Body of pancreas (tissue), 4 donors: ENCODE measurements around the gene CDKL4.

Experiments used
- CTCF ChIP-seq, 7 experiments: fragments of 450-650 bp in 4 of 7; fragments of 200-600 bp in 3 of 7; sonication (generic) in 3 of 7; IDR thresholded peaks; one replicate each; pipeline ENCODE4 v1.5.1; 2016 to 2019; ENCODE audit warnings: antibody characterized with exemption in 7 of 7
- POLR2A ChIP-seq, 3 donors: fragments of 450-650 bp; IDR thresholded peaks; one replicate each; pipeline ENCODE4 v1.6.1; 2016; ENCODE audit warnings: antibody characterized with exemption in 3 of 3, mild to moderate bottlenecking in 2 of 3

GRCh38 chr2:39247512-39248043 lies 3.8 kb upstream of the CDKL4 start:
- TF ChIP-seq CTCF (IDR thresholded peaks at IDR 0.05) (no peak), POLR2A (IDR thresholded peaks at IDR 0.05) (no peak)
